ENCODE results near the gene NT5DC1. TPM values are rescaled to one million over a fixed set of nuclear protein-coding genes. Genes with fewer than 3 reads are reported as not detected.

The NT5DC1 gene
- total and polyA plus RNA-seq, 9 donors: 8.2 to 25.0 (median 19.4) TPM

DNA sequence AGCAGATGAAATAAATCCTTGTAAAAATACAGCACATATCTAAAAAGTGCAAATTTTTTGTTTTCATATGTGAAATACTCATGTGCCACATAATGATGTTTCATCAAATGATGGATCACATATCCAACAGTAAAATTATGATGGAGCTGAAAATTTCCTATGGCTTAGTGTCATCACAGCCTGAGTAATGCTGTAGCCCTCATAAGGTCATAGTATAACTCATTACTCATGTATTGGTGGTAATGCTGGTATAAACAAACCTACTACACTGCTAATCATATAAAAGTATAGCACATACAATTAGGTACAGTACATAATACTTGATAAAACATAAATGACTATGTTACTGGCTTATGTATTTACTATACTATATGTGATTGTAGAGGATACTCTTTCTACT, 166.2 kb downstream of the NT5DC1 start:
- no peak overlapping the region for H3K4me3 ChIP-seq (ENCODE audit: low read length)
- H3K9me3 ChIP-seq (replicated peaks; ENCODE audit: control insufficient read depth, low read depth, low read length): peaks cover 9% of the 10 kb centered on the region
- H3K27ac ChIP-seq (ENCODE audit: low read length): no peak overlapping the region
- DNase-seq: no peak
- H3K36me3 ChIP-seq (ENCODE audit: control insufficient read depth, insufficient read depth, low read length): peaks cover 3% of the 10 kb centered on the region
- H3K27me3 ChIP-seq (ENCODE audit: control insufficient read depth, insufficient read depth, low read length): no peaks in the 10 kb centered on the region
- peaks cover 8% of the 10 kb centered on the region for H3K4me1 ChIP-seq (ENCODE audit: control insufficient read depth, insufficient read depth, low read length)

DNA sequence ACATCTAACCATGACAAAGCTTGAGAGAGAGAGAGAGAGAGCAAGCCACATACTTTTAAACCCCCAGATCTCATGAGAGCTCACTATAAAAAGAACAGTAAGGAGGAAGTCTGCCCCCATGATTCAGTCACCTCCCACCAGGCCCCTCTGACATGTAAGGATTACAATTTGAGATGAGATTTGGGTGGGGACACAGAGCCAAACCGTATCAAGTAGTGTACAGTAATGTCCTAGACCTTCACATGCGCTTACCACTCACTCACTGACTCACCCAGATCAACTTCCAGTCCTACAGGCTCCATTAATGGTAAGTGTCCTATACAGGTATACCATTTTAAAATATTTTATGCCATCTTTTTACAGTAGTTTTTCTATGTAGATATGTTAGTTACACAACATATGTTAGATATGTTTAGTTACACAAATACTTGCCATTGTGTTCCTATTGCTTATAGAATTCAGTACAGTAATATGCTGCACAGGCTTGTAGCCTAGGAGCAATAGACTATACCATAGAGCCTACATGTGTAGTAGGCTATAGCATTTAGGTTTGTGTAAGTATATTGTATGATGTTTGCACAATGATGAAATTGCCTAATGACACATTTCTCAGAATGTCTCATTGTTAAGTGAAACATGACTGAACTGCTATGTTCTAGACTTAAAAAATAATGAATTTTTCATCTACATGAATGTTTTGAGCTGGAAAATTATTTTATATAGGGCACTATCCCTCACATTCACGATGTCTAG, 167.4 kb downstream of the NT5DC1 start:
- H3K4me3 ChIP-seq (ENCODE audit: low read length): no peak overlapping the region
- no CpG with 5 or more reads among the region's 3 CpGs for WGBS (ENCODE audit: insufficient coverage)
- H3K27ac ChIP-seq (ENCODE audit: low read length): no peak overlapping the region
- H3K27me3 ChIP-seq (ENCODE audit: control insufficient read depth, insufficient read depth, low read length): no peaks in the 10 kb centered on the region
- peaks cover 8% of the 10 kb centered on the region for H3K4me1 ChIP-seq (ENCODE audit: control insufficient read depth, insufficient read depth, low read length)
- H3K36me3 ChIP-seq (ENCODE audit: control insufficient read depth, insufficient read depth, low read length): peaks cover 3% of the 10 kb centered on the region
- H3K9me3 ChIP-seq (replicated peaks; ENCODE audit: control insufficient read depth, low read depth, low read length): peaks cover 7% of the 10 kb centered on the region
- DNase-seq: no peak

DNA sequence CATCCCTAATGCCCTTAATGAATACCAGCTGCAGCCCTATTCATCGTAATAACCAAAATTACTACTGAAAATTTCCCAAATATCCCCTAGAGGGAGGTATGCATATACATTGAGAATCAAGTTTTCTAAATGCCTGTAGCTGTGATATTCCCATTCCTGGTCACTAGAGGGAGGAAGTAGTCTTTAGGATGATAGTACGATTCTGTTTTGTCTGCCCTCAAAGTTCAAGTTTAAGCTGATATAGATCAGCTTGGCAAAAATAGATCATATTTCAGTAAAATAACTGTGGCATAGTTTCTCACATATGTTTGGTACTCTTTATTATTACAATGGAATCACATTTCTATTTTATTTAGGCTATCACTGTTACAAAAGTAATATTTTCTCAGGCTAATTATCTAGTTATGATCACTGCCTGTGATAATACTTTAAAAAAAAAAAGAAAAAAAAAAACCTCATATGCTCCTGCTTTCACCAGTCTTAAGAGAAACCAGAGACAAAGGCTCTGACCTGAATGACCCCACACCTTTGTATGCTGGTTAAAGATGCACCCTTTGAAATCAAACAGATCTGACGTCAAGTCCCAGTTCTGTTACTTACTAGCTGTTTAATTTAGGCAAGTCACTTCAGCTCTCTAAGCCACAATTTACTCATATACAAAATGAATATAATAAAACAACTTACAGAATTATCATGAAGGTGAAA, 168.1 kb downstream of the NT5DC1 start:
- Histone ChIP-seq H3K27me3 (ENCODE audit: control insufficient read depth, insufficient read depth, low read length) (no peaks in the 10 kb centered on the region), H3K4me1 (ENCODE audit: control insufficient read depth, insufficient read depth, low read length) (peaks cover 8% of the 10 kb centered on the region), H3K4me3 (ENCODE audit: low read length) (no peak overlapping the region), H3K9me3 (replicated peaks; ENCODE audit: control insufficient read depth, low read depth, low read length) (peaks cover 2% of the 10 kb centered on the region), H3K27ac (ENCODE audit: low read length) (no peak overlapping the region), H3K36me3 (ENCODE audit: control insufficient read depth, insufficient read depth, low read length) (no peaks in the 10 kb centered on the region)
- peak; percentile 89 for DNase-seq
- no CpG with 5 or more reads among the region's 3 CpGs for WGBS (ENCODE audit: insufficient coverage)

GRCh38 chr6:116271149-116271708, 170.6 kb downstream of the NT5DC1 start:
- Histone ChIP-seq H3K27ac (ENCODE audit: low read length) (no peak overlapping the region), H3K4me1 (ENCODE audit: control insufficient read depth, insufficient read depth, low read length) (no peaks in the 10 kb centered on the region), H3K9me3 (replicated peaks; ENCODE audit: control insufficient read depth, low read depth, low read length) (no peaks in the 10 kb centered on the region), H3K4me3 (ENCODE audit: low read length) (no peak overlapping the region), H3K36me3 (ENCODE audit: control insufficient read depth, insufficient read depth, low read length) (no peaks in the 10 kb centered on the region), H3K27me3 (ENCODE audit: control insufficient read depth, insufficient read depth, low read length) (no peaks in the 10 kb centered on the region)
- no CpG with 5 or more reads among the region's 2 CpGs for WGBS (ENCODE audit: insufficient coverage)
- DNase-seq: no peak

DNA sequence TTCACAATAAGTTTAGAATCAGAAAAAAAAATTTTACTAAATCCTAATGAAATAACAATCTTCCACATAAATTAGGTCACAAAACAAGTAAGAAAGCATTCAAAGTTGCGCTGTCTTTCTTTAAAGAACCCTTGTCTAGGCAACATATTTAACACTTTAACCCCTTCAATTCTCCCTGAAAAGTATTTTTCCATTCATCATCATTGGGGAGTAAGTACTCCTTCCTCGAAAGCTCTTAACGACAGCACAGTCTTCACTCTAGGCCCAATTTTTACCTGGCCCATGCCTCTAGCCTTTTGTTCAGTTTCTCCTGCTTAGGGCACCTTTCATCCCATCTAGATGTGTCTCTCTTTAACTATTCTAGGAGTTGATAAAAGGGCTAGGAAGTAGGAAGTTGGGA, 176.5 kb downstream of the NT5DC1 start:
- H3K36me3 ChIP-seq (ENCODE audit: control insufficient read depth, insufficient read depth, low read length): peaks cover 9% of the 10 kb centered on the region
- peak overlapping the region; percentile 23 for H3K4me3 ChIP-seq (ENCODE audit: low read length)
- H3K9me3 ChIP-seq (replicated peaks; ENCODE audit: control insufficient read depth, low read depth, low read length): no peaks in the 10 kb centered on the region
- 71% methylated on average over 1 of the region's 3 CpGs for WGBS (ENCODE audit: insufficient coverage)
- peaks cover 25% of the 10 kb centered on the region for H3K4me1 ChIP-seq (ENCODE audit: control insufficient read depth, insufficient read depth, low read length)
- no peak for DNase-seq
- H3K27me3 ChIP-seq (ENCODE audit: control insufficient read depth, insufficient read depth, low read length): no peaks in the 10 kb centered on the region
- no peak overlapping the region for H3K27ac ChIP-seq (ENCODE audit: low read length)

- 98% methylated on average over 7 of the region's 11 CpGs for WGBS (ENCODE audit: insufficient coverage)
- Histone ChIP-seq H3K36me3 (ENCODE audit: control insufficient read depth, insufficient read depth, low read length) (peaks cover 9% of the 10 kb centered on the region), H3K4me3 (ENCODE audit: low read length) (peak overlapping the region; percentile 90), H3K9me3 (replicated peaks; ENCODE audit: control insufficient read depth, low read depth, low read length) (no peaks in the 10 kb centered on the region), H3K4me1 (ENCODE audit: control insufficient read depth, insufficient read depth, low read length) (peaks cover 25% of the 10 kb centered on the region), H3K27me3 (ENCODE audit: control insufficient read depth, insufficient read depth, low read length) (no peaks in the 10 kb centered on the region), H3K27ac (ENCODE audit: low read length) (peak overlapping the region; percentile 100)
- no peak for DNase-seq
These were observed 177.8 kb downstream of the NT5DC1 start for GRCh38 chr6:116278481-116278829.

DNA sequence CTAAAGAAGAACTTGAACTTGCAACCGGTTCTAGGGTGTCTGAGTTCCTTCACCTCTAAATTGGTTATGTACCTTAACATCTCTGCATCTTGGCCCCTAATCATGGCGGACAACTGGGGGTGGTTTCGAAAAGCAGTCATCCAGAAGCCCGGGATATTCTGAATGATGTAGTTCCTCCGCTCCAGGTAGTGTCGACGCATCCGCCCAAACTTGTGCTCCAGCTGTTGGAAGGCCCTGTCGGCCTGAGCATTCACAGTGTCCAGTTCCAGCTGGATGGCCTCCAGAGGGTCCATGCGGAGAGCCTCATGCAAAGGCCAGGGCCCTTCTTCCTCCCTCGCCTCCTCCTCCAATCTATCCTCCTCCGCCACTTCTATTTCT, 178.2 kb downstream of the NT5DC1 start:
- peaks cover 9% of the 10 kb centered on the region for H3K36me3 ChIP-seq (ENCODE audit: control insufficient read depth, insufficient read depth, low read length)

DNA sequence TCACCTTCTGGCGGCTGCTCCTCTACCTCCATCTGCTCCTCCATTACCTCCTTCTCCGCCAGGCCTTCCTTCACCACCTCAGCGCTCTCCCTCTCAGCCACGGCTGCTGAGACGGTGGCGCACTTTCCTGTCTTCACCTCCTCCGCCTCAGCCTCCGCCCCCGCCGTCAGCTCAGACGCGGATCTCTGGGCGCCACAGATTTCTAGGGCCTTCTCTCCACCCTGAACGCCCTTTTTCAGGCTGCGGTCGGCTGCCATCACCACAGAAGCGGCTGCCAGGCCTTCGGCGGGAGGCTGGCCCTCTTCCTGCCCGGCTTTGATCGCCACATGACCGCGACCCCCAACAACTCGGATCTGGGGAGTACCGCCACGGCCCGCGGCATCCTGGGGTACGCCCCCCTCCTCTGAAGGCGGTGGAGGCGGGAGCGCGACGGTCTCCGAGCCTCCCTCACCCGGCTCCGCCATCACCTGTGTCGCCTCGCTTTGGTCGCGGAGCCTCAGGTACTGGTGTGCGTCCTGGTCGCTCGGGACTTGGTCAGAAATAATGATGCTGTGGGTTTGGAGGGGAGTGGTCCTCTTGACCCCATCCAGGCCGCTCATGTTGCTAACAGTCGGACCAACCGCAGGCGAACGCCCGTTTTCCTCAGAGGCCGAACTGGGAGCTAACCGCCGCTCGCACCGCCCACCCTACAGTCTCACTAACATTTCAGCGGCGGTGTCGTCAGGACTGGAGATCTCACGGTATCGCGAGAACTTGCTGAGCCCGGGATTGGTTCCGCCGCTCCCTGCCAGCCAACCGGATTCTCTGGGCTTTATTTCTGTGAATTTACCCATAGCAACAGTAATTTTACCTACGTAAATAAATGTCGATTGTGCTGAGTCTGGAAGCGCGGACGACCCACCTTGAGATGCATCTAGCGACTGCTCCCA, 178.8 kb downstream of the NT5DC1 start, which contains the start of gene TSPYL1:
Gene TSPYL1, minus strand, starts transcription at position 699 of the 929 bp plus-strand sequence. Its CDS starts 100 bp downstream, at position 599.
- Histone ChIP-seq H3K36me3 (ENCODE audit: control insufficient read depth, insufficient read depth, low read length) (peaks cover 9% of the 10 kb centered on the region), H3K4me3 (ENCODE audit: low read length) (peak within 1 kb of the TSS; percentile 90), H3K4me1 (ENCODE audit: control insufficient read depth, insufficient read depth, low read length) (peaks cover 25% of the 10 kb centered on the region), H3K27me3 (ENCODE audit: control insufficient read depth, insufficient read depth, low read length) (no peaks in the 10 kb centered on the region), H3K9me3 (replicated peaks; ENCODE audit: control insufficient read depth, low read depth, low read length) (no peaks in the 10 kb centered on the region), H3K27ac (ENCODE audit: low read length) (peak within 1 kb of the TSS; percentile 100)
- WGBS (ENCODE audit: insufficient coverage): under 1% methylated on average over 54 of the region's 71 CpGs
- DNase-seq: peak; percentile 99

More for the DNA sequence above, 178.2 kb downstream of the NT5DC1 start:
- Histone ChIP-seq H3K9me3 (replicated peaks; ENCODE audit: control insufficient read depth, low read depth, low read length) (no peaks in the 10 kb centered on the region), H3K4me3 (ENCODE audit: low read length) (peak overlapping the region; percentile 90), H3K4me1 (ENCODE audit: control insufficient read depth, insufficient read depth, low read length) (peaks cover 25% of the 10 kb centered on the region), H3K27me3 (ENCODE audit: control insufficient read depth, insufficient read depth, low read length) (no peaks in the 10 kb centered on the region), H3K27ac (ENCODE audit: low read length) (peak overlapping the region; percentile 100)
- peak; percentile 90 for DNase-seq
- WGBS (ENCODE audit: insufficient coverage): 16% methylated on average over 11 of the region's 12 CpGs

GRCh38 chr6:116280161-116280932, 179.7 kb downstream of the NT5DC1 start:
- H3K27me3 ChIP-seq (ENCODE audit: control insufficient read depth, insufficient read depth, low read length): no peaks in the 10 kb centered on the region
- H3K4me3 ChIP-seq (ENCODE audit: low read length): peak overlapping the region; percentile 90
- H3K9me3 ChIP-seq (replicated peaks; ENCODE audit: control insufficient read depth, low read depth, low read length): no peaks in the 10 kb centered on the region
- H3K36me3 ChIP-seq (ENCODE audit: control insufficient read depth, insufficient read depth, low read length): peaks cover 9% of the 10 kb centered on the region
- H3K27ac ChIP-seq (ENCODE audit: low read length): peak overlapping the region; percentile 100
- H3K4me1 ChIP-seq (ENCODE audit: control insufficient read depth, insufficient read depth, low read length): peaks cover 25% of the 10 kb centered on the region
- peak; percentile 20 for DNase-seq
- 49% methylated on average over 2 of the region's 8 CpGs for WGBS (ENCODE audit: insufficient coverage)
